Colonic mucosa (tissue), 4 donors: Measurements from ENCODE around the gene GRHPR. TPM values are rescaled to one million over a fixed set of nuclear protein-coding genes. Genes with fewer than 3 reads are reported as not detected.
"Not testable (repeated sequence)": the region's sequence is repeated elsewhere in the genome, so short reads cannot be mapped to it uniquely, and the experiment has no call there.

Source experiments
- DNase-seq: peaks from one replicate; pipeline ENCODE4 v3.0.0-alpha.2; 2020
- H3K27ac ChIP-seq: fragments of 200-600 bp; one replicate; pipeline ENCODE4 v1.8.0; 2021
- H3K27me3 ChIP-seq: fragments of 200-600 bp; one replicate; pipeline ENCODE4 v1.8.0; 2021
- H3K36me3 ChIP-seq: fragments of 200-600 bp; one replicate; pipeline ENCODE4 v1.8.0; 2021
- H3K4me1 ChIP-seq: fragments of 200-600 bp; one replicate; pipeline ENCODE4 v1.8.0; 2021; ENCODE audit warnings: mild to moderate bottlenecking
- H3K4me3 ChIP-seq: fragments of 200-600 bp; one replicate; pipeline ENCODE4 v1.8.0; 2021
- H3K9ac ChIP-seq, 2 donors: one replicate each; pipeline ENCODE4 v1.7.0; 2013; ENCODE audit warnings: control low read depth in 2 of 2, low read depth in 2 of 2, low read length in 2 of 2
- H3K9me3 ChIP-seq: fragments of 200-600 bp; one replicate; pipeline ENCODE4 v1.8.0; 2021
- intact Hi-C: fragments of 100-400 bp; cut with DNase I; formaldehyde crosslinking; loops from one replicate; pipeline ENCODE4 v1.14.1; 2022
- total RNA-seq, 2 donors: library from RNA; stranded (reverse); fragmentation: NEBNext Ultra II Directional in 1 of 2; extraction: Animal tissue kit (Norgen Biotek cat#: 25700) in 1 of 2; gene quantifications; one replicate each; pipeline ENCODE4 v1.2.1, GENCODE V29; 2021
- TF ChIP-seq, protein P1 (sequence below): fragments of 200-600 bp; IDR thresholded peaks from one replicate; pipeline ENCODE4 v1.8.0; 2022; ENCODE audit warnings: antibody characterized with exemption, mild to moderate bottlenecking
- donor health status: healthy.
- donor health status: DM: no; HTN: no; CAD: no.
- donor health status: DM: no; HTN: no; CAD: no.

Gene GRHPR
- total RNA-seq, 2 donors from 2014 or later, result 71.1 to 94.0 TPM

DNA sequence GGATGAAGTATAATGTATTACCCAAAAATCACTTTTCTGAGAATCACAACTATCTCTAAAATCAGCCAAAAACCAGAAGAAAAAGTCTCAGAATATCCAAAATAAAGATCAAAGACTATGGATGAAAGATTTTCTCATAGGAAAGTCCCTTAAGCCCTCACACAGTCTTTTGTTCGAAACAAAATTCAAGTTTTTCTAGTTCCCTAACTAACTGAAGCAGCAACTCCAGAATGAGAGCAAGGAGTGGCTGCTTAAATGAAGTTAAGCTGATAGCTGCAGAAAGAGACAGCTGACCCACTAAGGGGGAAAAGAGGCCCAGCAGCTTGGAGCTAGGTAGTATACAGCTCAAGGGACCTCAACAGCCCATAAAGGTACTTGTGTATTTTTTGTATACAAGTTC is 34.3 kb downstream of the GRHPR start:
- Histone ChIP-seq H3K4me3 (no peak overlapping the region), H3K9me3 (no peaks in the 10 kb centered on the region), H3K4me1 (no peaks in the 10 kb centered on the region), H3K27ac (no peak overlapping the region), H3K27me3 (no peaks in the 10 kb centered on the region), H3K36me3 (no peaks in the 10 kb centered on the region), H3K9ac (no peak overlapping the region)
- no peak for DNase-seq
- intact Hi-C loops, result no loop called here
- TF ChIP-seq, protein P1, sequence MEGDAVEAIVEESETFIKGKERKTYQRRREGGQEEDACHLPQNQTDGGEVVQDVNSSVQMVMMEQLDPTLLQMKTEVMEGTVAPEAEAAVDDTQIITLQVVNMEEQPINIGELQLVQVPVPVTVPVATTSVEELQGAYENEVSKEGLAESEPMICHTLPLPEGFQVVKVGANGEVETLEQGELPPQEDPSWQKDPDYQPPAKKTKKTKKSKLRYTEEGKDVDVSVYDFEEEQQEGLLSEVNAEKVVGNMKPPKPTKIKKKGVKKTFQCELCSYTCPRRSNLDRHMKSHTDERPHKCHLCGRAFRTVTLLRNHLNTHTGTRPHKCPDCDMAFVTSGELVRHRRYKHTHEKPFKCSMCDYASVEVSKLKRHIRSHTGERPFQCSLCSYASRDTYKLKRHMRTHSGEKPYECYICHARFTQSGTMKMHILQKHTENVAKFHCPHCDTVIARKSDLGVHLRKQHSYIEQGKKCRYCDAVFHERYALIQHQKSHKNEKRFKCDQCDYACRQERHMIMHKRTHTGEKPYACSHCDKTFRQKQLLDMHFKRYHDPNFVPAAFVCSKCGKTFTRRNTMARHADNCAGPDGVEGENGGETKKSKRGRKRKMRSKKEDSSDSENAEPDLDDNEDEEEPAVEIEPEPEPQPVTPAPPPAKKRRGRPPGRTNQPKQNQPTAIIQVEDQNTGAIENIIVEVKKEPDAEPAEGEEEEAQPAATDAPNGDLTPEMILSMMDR, result no peak

DNA sequence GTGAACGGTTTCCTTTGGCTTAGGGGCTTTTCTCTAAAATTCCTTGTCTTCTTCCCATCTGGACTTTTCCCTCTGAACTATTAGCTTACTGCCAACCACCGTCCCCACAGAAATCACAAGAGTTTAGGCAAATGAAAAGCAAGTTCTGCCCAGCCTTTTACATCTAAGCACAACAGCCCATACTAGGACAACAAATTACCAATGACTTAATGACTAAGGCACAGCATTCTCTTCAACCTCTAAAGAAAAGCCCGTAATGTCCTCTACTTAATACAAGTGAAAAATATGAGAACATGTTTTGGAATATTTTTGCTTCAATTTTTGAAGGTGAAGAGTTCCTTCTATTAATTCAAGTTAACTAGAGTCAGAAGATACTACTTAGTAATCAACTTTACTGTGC is 41.5 kb downstream of the GRHPR start:
- no peaks in the 10 kb centered on the region for H3K36me3 ChIP-seq
- TF ChIP-seq, protein P1, result no peak
- H3K4me3 ChIP-seq, result peak overlapping the region; percentile 93
- no peak for DNase-seq
- no peaks in the 10 kb centered on the region for H3K9me3 ChIP-seq
- peak overlapping the region; percentile 96 for H3K27ac ChIP-seq
- H3K9ac ChIP-seq, result peak overlapping the region in 1 of 2 donors; percentile 96
- intact Hi-C loops, result no loop called here
- H3K4me1 ChIP-seq, result peaks cover 7% of the 10 kb centered on the region
- no peaks in the 10 kb centered on the region for H3K27me3 ChIP-seq

DNA sequence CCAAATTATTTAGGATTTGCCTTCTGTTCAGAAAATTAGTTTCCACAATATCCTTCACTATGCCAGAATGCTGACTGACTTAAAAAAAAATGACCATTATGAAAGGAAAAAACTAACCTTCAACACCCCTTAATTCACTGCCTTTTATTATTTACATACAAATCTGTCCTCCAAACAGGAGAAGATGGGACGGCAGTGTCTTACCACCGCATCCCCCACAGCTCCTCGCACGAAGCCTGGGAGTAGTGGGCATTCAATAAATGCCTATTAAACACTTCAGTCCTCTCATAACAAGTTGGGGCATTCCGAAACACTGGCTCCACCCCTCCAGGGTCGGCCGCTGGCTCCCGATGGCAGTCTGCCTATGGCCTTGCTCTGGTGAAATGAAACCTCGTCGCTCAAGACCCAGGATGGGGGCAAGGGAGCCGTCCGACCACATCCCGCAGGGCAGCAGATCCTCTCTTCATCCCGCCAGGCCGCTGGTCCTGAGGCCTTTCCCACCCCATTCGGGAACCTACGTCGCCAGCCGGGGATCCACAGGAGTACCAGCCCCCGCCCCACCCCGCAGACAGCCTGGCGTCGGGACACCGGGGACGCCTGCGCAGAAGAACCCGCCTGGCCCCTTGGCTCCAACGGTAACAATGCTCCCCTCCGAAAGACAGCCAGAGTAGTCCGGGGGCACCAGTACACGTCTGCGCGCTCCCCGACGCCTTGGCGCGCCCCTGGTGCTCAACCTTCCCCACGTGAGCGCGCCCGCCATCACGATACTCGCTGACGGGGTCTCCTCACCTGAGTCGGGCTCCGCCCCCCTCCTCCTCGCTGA is 42.1 kb downstream of the GRHPR start:
- H3K9me3 ChIP-seq, result no peaks in the 10 kb centered on the region
- H3K27me3 ChIP-seq, result no peaks in the 10 kb centered on the region
- intact Hi-C loops, result no loop called here
- no peaks in the 10 kb centered on the region for H3K36me3 ChIP-seq
- H3K4me3 ChIP-seq, result peak overlapping the region; percentile 93
- TF ChIP-seq, protein P1, result no peak
- peak overlapping the region; percentile 96 for H3K9ac ChIP-seq
- peaks cover 7% of the 10 kb centered on the region for H3K4me1 ChIP-seq
- peak overlapping the region; percentile 96 for H3K27ac ChIP-seq
- DNase-seq, result peak; percentile 80

DNA sequence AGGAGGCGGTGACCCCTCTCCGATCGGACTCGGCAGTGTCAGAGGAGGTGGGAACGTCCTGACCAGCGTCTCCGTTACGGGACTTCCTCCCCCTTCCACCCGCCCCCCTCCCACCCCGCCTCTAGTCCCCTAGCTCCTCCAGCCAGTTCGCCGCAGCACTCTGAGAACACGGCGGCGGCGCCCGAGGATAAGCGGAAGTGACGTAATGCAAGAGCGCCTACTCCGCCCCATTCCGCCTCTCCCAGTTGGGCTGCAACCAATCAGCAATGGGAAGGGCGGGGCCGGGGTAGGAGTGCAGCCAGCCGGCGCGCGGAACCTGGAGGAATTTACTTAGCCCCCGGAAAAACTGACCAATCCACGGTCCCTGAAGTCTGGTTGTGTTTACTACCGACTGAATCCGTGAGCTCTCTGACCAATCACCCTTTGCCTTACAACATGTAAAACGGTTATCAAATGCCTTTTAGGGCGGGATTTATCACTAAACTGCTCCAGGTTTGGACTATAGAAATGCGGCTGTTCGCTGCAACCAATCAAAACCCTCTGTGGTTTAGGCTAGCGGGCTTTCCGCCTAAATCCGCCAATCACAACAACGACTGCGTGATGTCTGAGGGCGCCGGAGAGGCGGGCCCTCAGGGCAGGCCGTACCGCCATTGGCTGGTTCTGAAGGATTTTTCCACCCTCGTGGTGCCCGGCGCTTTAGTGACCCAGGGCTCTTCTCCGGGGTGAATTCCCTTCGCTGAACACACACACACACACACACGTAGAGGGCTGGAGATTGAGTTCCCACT is 42.9 kb downstream of the GRHPR start, which contains the start of gene ZBTB5:
TSS of gene ZBTB5 (minus strand) at position 202 of the 788 bp plus-strand sequence. CDS start 22,899 bp downstream, outside the sequence.
- H3K27me3 ChIP-seq, result no peaks in the 10 kb centered on the region
- intact Hi-C loops, result no loop called here
- no peaks in the 10 kb centered on the region for H3K9me3 ChIP-seq
- H3K9ac ChIP-seq, result peak within 1 kb of the TSS; percentile 96
- H3K4me1 ChIP-seq, result peaks cover 7% of the 10 kb centered on the region
- TF ChIP-seq, protein P1, result no peak
- no peaks in the 10 kb centered on the region for H3K36me3 ChIP-seq
- H3K4me3 ChIP-seq, result peak within 1 kb of the TSS; percentile 93
- peak within 1 kb of the TSS; percentile 96 for H3K27ac ChIP-seq
- peak; percentile 99 for DNase-seq

DNA sequence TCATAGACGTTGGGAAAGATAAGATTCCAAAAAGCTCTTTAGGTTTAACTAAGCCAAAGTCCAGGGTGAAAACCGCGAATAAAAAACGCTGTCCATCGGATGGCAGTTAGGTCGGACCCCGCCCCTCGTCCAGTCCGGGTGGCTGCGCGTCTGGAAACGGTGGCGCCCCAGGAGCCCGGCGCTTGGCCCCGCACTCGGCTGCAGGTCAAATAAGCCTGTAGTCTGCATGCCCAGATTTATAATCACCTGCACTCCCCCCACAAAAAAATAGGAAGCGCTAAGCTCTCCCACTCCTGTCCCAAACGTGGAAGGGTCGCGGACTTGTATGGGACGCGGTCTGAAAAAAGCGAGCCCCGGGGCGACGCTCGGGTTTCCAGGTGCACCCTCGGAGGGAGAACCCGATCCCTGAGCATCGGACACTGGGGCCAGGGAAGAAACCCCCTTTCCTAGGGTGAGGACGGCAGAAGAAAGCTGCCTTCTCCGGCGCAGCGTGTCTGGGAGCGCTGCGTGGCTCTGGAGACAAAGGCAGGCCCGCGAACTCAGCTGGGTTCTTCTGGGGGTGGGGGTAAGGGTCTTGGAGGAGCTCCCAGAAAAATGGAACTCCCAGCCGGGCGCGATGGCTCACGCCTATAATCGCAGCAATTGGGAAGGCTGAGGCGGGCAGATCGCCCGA is 43.7 kb downstream of the GRHPR start:
- Histone ChIP-seq H3K36me3 (no peaks in the 10 kb centered on the region), H3K27ac (peak overlapping the region; percentile 96), H3K9me3 (no peaks in the 10 kb centered on the region), H3K4me3 (peak overlapping the region; percentile 93), H3K4me1 (peaks cover 7% of the 10 kb centered on the region), H3K27me3 (no peaks in the 10 kb centered on the region), H3K9ac (peak overlapping the region; percentile 80 to 91)
- DNase-seq, result peak; percentile 81
- TF ChIP-seq, protein P1, result no peak
- intact Hi-C loops, result no loop called here

DNA sequence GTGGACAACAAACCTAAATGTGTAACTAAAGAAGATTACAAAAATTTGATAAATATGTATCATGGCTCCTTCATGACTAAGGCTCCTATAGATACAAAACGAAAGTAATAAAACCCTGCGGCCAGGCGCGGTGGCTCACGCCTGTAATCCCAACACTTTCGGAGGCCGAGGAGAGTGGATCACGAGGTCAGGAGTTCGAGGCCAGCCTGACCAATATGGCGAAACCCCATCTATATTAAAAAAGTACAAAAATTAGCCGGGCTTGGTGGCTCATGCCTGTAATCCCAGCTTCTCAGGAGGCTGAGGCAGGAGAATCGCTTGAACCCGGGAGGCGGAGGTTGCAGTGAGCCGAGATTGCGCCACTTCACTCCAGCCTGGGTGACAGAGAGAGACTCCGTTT is 45.0 kb downstream of the GRHPR start:
- H3K4me3 ChIP-seq, H3K9ac ChIP-seq, H3K9me3 ChIP-seq, H3K36me3 ChIP-seq, H3K27ac ChIP-seq, H3K4me1 ChIP-seq, intact Hi-C loops, H3K27me3 ChIP-seq: not testable (repeated sequence)
- peak; percentile 35 for DNase-seq
